Adipocyte (in vitro differentiated cells): ENCODE results near the gene PRM3.

Source experiments
- DNase-seq: peaks from one replicate; pipeline ENCODE4 v3.0.0-alpha.2; 2015; ENCODE audit warnings: low read depth
- H3K27me3 ChIP-seq: replicated peaks from 2 replicates; pipeline ENCODE4 v1.7.0; 2013; ENCODE audit warnings: mild to moderate bottlenecking, low read length, moderate library complexity; ENCODE audit not compliant: control insufficient read depth, insufficient read depth
- H3K36me3 ChIP-seq: 2 replicates; pipeline ENCODE4 v1.7.0; 2013; ENCODE audit warnings: low read length, mild to moderate bottlenecking, moderate library complexity; ENCODE audit not compliant: control insufficient read depth, insufficient read depth, severe bottlenecking
- H3K4me1 ChIP-seq: 2 replicates; pipeline ENCODE4 v1.7.0; 2013; ENCODE audit warnings: mild to moderate bottlenecking, low read length, moderate library complexity; ENCODE audit not compliant: control insufficient read depth, insufficient read depth
- H3K4me3 ChIP-seq: 2 replicates; pipeline ENCODE4 v1.7.0; 2013; ENCODE audit warnings: mild to moderate bottlenecking, low read length, moderate library complexity
- H3K9ac ChIP-seq: 2 replicates; pipeline ENCODE4 v1.7.0; 2013; ENCODE audit warnings: mild to moderate bottlenecking, low read length, moderate library complexity
- H3K9me3 ChIP-seq: 2 replicates; pipeline ENCODE4 v1.7.0; 2013; ENCODE audit warnings: mild to moderate bottlenecking, low read length, moderate library complexity; ENCODE audit not compliant: control insufficient read depth

Gene PRM3

GRCh38 chr16:11263737-11264136 lies 9.7 kb downstream of the PRM3 start:
- Histone ChIP-seq H3K9ac (no peak overlapping the region), H3K4me3 (no peak overlapping the region), H3K9me3 (no peaks in the 10 kb centered on the region), H3K4me1 (peaks cover 10% of the 10 kb centered on the region), H3K36me3 (no peaks in the 10 kb centered on the region), H3K27me3 (peaks cover 4% of the 10 kb centered on the region)
- DNase-seq = no peak

GRCh38 chr16:11262915-11263314 lies 10.5 kb downstream of the PRM3 start:
- H3K9me3 ChIP-seq = no peaks in the 10 kb centered on the region
- H3K4me1 ChIP-seq = peaks cover 13% of the 10 kb centered on the region
- no peaks in the 10 kb centered on the region for H3K36me3 ChIP-seq
- no peak for DNase-seq
- H3K4me3 ChIP-seq = no peak overlapping the region
- peaks cover 4% of the 10 kb centered on the region for H3K27me3 ChIP-seq
- no peak overlapping the region for H3K9ac ChIP-seq

GRCh38 chr16:11260596-11260966 lies 12.8 kb downstream of the PRM3 start:
- no peak for DNase-seq
- H3K27me3 ChIP-seq = peaks cover 2% of the 10 kb centered on the region

GRCh38 chr16:11259655-11260595 lies 13.5 kb downstream of the PRM3 start:
- H3K27me3 ChIP-seq = no peaks in the 10 kb centered on the region
- H3K9ac ChIP-seq = no peak overlapping the region
- no peaks in the 10 kb centered on the region for H3K36me3 ChIP-seq
- H3K9me3 ChIP-seq = no peaks in the 10 kb centered on the region
- H3K4me3 ChIP-seq = no peak overlapping the region
- DNase-seq = no peak
- peaks cover 18% of the 10 kb centered on the region for H3K4me1 ChIP-seq

More at GRCh38 chr16:11260596-11260966, 12.8 kb downstream of the PRM3 start:
- Histone ChIP-seq H3K36me3 (no peaks in the 10 kb centered on the region), H3K9ac (no peak overlapping the region), H3K4me3 (no peak overlapping the region), H3K4me1 (peaks cover 18% of the 10 kb centered on the region), H3K9me3 (no peaks in the 10 kb centered on the region)

GRCh38 chr16:11258553-11259492 lies 14.6 kb downstream of the PRM3 start:
- peak; percentile 21 for DNase-seq
- Histone ChIP-seq H3K27me3 (no peaks in the 10 kb centered on the region), H3K9ac (no peak overlapping the region), H3K4me1 (peaks cover 22% of the 10 kb centered on the region), H3K4me3 (peak overlapping the region; percentile 44), H3K36me3 (no peaks in the 10 kb centered on the region), H3K9me3 (no peaks in the 10 kb centered on the region)

- no peaks in the 10 kb centered on the region for H3K36me3 ChIP-seq
- peak overlapping the region; percentile 86 for H3K4me3 ChIP-seq
- no peaks in the 10 kb centered on the region for H3K9me3 ChIP-seq
- H3K27me3 ChIP-seq = no peaks in the 10 kb centered on the region
- peak overlapping the region; percentile 88 for H3K9ac ChIP-seq
- peaks cover 22% of the 10 kb centered on the region for H3K4me1 ChIP-seq
- peak; percentile 88 for DNase-seq
Measured at GRCh38 chr16:11257131-11257938, 16.1 kb downstream of the PRM3 start.

- peaks cover 22% of the 10 kb centered on the region for H3K4me1 ChIP-seq
- DNase-seq = peak; percentile 83
- peak overlapping the region; percentile 86 for H3K4me3 ChIP-seq
- no peaks in the 10 kb centered on the region for H3K36me3 ChIP-seq
- H3K9ac ChIP-seq = peak overlapping the region; percentile 88
- H3K9me3 ChIP-seq = no peaks in the 10 kb centered on the region
- H3K27me3 ChIP-seq = no peaks in the 10 kb centered on the region
Measured at GRCh38 chr16:11256661-11257130, 16.7 kb downstream of the PRM3 start.

- no peaks in the 10 kb centered on the region for H3K36me3 ChIP-seq
- H3K9me3 ChIP-seq = no peaks in the 10 kb centered on the region
- DNase-seq = peak; percentile 95
- H3K9ac ChIP-seq = peak within 1 kb of the TSS; percentile 88
- peaks cover 22% of the 10 kb centered on the region for H3K4me1 ChIP-seq
- H3K4me3 ChIP-seq = peak within 1 kb of the TSS; percentile 86
- H3K27me3 ChIP-seq = no peaks in the 10 kb centered on the region
Measured at GRCh38 chr16:11255737-11256660, 17.4 kb downstream of the PRM3 start, which contains the start of gene SOCS1. SOCS1 (minus strand) TSS chr16:11256204; CDS start chr16:11255478, 726 bp downstream.

GRCh38 chr16:11254913-11255736 lies 18.3 kb downstream of the PRM3 start:
- Histone ChIP-seq H3K9me3 (no peaks in the 10 kb centered on the region), H3K4me1 (peaks cover 22% of the 10 kb centered on the region), H3K36me3 (no peaks in the 10 kb centered on the region), H3K4me3 (peak overlapping the region; percentile 86), H3K9ac (peak overlapping the region; percentile 80), H3K27me3 (no peaks in the 10 kb centered on the region)
- DNase-seq = peak; percentile 63
